ENCODE measurements around the gene GPC1.

DNA sequence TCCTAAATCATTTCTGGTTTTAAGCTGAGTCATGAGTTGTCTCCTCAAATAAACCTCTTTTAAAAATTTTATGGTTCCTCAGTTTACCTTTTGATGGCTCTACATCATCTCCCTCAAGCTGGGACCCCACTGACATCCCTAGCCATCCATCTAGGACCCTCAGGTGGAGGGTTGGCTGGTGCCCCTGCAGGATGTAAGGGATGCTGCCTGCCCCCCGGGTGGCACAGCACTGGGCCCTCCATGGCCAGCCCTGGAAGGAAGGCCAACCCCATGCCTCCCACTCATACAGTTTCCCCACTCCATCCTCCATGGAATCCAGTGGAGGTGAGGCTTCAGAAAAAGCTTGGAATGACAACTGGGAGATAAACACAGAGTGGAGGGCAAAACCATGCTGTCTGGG, 17.2 kb upstream of the GPC1 start:
- TF ChIP-seq CTCF (IDR thresholded peaks at IDR 0.05) (no peak), POLR2AphosphoS5 (IDR thresholded peaks at IDR 0.05) (no peak)
